OCI-LY7 (cell line): ENCODE data around the gene GAPDH.

Experiments used
- EZH2phosphoT487 ChIP-seq: fragments of 200-600 bp; sonication (generic); IDR thresholded peaks from 2 replicates; pipeline ENCODE4 v1.6.1; 2018; ENCODE audit warnings: low read depth, borderline replicate concordance, mild to moderate bottlenecking, mixed run types, antibody characterized with exemption, low read length, moderate library complexity, mixed read lengths
- TF ChIP-seq, protein P1 (sequence below): fragments of 200-600 bp; sonication (generic); conservative IDR thresholded peaks from 2 replicates; pipeline ENCODE4 v1.5.1; 2014; ENCODE audit warnings: mild to moderate bottlenecking, antibody characterized with exemption, low read length, moderate library complexity, mixed read lengths

DNA sequence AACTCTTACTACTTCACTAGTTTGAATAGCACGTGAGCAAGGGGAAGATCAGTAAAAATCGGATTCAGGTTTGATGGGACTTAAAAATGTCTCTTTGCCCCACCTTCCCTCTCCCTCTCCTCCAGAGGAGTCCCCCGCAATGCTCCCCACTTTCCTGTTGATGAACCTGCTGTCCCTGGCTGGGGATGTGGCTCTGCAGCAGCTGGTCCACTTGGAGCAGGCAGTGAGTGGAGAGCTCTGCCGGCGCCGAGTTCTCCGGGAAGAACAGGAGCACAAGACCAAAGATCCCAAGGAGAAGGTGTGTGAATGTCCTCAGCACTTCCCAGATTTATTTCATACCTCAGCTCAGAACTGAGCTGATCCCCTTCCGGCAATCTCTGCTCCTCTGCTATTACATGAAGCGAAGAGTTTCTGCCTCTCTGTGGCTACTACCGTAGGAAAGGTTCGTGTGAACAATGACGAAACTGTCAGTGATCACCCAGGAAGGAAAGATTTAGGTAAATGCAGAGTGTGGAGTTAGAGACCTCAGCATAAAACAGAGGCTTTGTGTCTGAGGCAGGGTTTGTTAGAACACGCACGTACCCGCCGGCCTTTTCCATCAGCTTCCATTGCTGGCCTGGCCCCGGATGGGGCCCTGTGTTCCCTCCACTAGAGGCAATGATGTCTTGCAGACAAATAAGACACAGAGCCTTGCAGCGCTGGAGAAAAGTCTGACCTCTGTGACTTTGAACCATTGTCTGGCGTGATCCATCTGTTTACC lies 7.4 kb upstream of the GAPDH start:
- TF ChIP-seq, protein P1, sequence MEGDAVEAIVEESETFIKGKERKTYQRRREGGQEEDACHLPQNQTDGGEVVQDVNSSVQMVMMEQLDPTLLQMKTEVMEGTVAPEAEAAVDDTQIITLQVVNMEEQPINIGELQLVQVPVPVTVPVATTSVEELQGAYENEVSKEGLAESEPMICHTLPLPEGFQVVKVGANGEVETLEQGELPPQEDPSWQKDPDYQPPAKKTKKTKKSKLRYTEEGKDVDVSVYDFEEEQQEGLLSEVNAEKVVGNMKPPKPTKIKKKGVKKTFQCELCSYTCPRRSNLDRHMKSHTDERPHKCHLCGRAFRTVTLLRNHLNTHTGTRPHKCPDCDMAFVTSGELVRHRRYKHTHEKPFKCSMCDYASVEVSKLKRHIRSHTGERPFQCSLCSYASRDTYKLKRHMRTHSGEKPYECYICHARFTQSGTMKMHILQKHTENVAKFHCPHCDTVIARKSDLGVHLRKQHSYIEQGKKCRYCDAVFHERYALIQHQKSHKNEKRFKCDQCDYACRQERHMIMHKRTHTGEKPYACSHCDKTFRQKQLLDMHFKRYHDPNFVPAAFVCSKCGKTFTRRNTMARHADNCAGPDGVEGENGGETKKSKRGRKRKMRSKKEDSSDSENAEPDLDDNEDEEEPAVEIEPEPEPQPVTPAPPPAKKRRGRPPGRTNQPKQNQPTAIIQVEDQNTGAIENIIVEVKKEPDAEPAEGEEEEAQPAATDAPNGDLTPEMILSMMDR: no peak
- no peak for TF ChIP-seq EZH2phosphoT487
